Lung (tissue), 12 donors: Measurements from ENCODE around the gene SETBP1. TPM values are rescaled to one million over a fixed set of nuclear protein-coding genes. Genes with fewer than 3 reads are reported as not detected.

Experiments
- ATAC-seq: fragments of 200-7000 bp; cut with Tn5 transposase; one replicate; pipeline ENCODE4 v1.9.1; 2020; ENCODE audit warnings: moderate number of reproducible peaks; ENCODE audit not compliant: insufficient read depth, low FRiP score
- DNase-seq, 3 donors: peaks; one replicate each; pipeline ENCODE4 v3.0.0-alpha.2; 2013 to 2017
- H3K27ac ChIP-seq, 2 donors: one replicate each; pipeline ENCODE4 v1.5.1; 2013; ENCODE audit warnings: mild to moderate bottlenecking in 2 of 2, moderate library complexity in 2 of 2, control low read depth in 1 of 2, inconsistent platforms in 1 of 2, low read depth in 1 of 2, low read length in 1 of 2
- H3K27me3 ChIP-seq, 3 donors: one replicate each; pipeline ENCODE4 v1.5.1; 2013; ENCODE audit warnings: low read length in 2 of 3; ENCODE audit not compliant: control insufficient read depth in 3 of 3, insufficient read depth in 3 of 3
- H3K36me3 ChIP-seq, 4 donors: one replicate each; pipeline ENCODE4 v1.5.1; 2013; ENCODE audit warnings: low read length in 4 of 4, mild to moderate bottlenecking in 1 of 4, moderate library complexity in 1 of 4; ENCODE audit not compliant: control insufficient read depth in 4 of 4, insufficient read depth in 4 of 4
- H3K4me1 ChIP-seq, 5 donors: one replicate each; pipeline ENCODE4 v1.5.1; 2013; ENCODE audit warnings: low read length in 5 of 5, mild to moderate bottlenecking in 2 of 5, moderate library complexity in 1 of 5; ENCODE audit not compliant: control insufficient read depth in 5 of 5, insufficient read depth in 5 of 5
- H3K4me3 ChIP-seq: one replicate; pipeline ENCODE4 v1.5.1; 2013; ENCODE audit warnings: mild to moderate bottlenecking, control low read depth, moderate library complexity
- H3K9ac ChIP-seq, 2 donors: one replicate each; pipeline ENCODE4 v1.5.1; 2013; ENCODE audit warnings: low read length in 2 of 2, control low read depth in 1 of 2; ENCODE audit not compliant: insufficient read depth in 1 of 2
- H3K9me3 ChIP-seq, 4 donors: one replicate each; pipeline ENCODE4 v1.5.1; 2013; ENCODE audit warnings: low read length in 3 of 4, mild to moderate bottlenecking in 1 of 4, moderate library complexity in 1 of 4; ENCODE audit not compliant: control insufficient read depth in 4 of 4, insufficient read depth in 3 of 4
- WGBS, 2 donors: extraction: QIAGEN DNeasy Blood & Tissue Kit; methylation state at CpG; one replicate each; pipeline ENCODE4 v1.1.7; 2013; 5-methylcytosine and 5-hydroxymethylcytosine counted together
- polyA plus RNA-seq, 2 donors: library from polyadenylated mRNA; stranded (reverse); fragments of 200-250 nt; gene quantifications; one replicate each; pipeline ENCODE4 v1.2.1, GENCODE V29; 2013
- total RNA-seq, 2 donors: library from RNA; depleted of rRNA in 1 of 2; stranded (reverse); fragments of >200 nt in 1 of 2; gene quantifications; one replicate each; pipeline ENCODE4 v1.2.1, GENCODE V29; 2014 to 2021
- TF ChIP-seq, protein P1 (sequence below): IDR thresholded peaks from 2 replicates; pipeline ENCODE4 v1.5.1; 2012; ENCODE audit warnings: mild to moderate bottlenecking; ENCODE audit errors: control extremely low read depth, extremely low read depth
- donor health status: control.
- donor health status: control.
- donor health status: Bipolar disorder and iron deficiency.
- donor health status: healthy.
- donor health status: DM: yes; HTN: yes; CAD: no.

Gene SETBP1
- total and polyA plus RNA-seq, 4 donors, result 1.6 to 43.8 (median 16.6) TPM

- TF ChIP-seq, protein P1, sequence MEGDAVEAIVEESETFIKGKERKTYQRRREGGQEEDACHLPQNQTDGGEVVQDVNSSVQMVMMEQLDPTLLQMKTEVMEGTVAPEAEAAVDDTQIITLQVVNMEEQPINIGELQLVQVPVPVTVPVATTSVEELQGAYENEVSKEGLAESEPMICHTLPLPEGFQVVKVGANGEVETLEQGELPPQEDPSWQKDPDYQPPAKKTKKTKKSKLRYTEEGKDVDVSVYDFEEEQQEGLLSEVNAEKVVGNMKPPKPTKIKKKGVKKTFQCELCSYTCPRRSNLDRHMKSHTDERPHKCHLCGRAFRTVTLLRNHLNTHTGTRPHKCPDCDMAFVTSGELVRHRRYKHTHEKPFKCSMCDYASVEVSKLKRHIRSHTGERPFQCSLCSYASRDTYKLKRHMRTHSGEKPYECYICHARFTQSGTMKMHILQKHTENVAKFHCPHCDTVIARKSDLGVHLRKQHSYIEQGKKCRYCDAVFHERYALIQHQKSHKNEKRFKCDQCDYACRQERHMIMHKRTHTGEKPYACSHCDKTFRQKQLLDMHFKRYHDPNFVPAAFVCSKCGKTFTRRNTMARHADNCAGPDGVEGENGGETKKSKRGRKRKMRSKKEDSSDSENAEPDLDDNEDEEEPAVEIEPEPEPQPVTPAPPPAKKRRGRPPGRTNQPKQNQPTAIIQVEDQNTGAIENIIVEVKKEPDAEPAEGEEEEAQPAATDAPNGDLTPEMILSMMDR, result no peak
- ATAC-seq, result peak; percentile 43
Observed at GRCh38 chr18:44917216-44918141, 236.8 kb downstream of the SETBP1 start.

GRCh38 chr18:44918142-44918476 lies 237.4 kb downstream of the SETBP1 start:
- ATAC-seq (no peak), DNase-seq (no peak)
- Histone ChIP-seq H3K27me3 (no peaks in the 10 kb centered on the region), H3K9ac (no peak overlapping the region), H3K36me3 (no peaks in the 10 kb centered on the region), H3K9me3 (no peaks in the 10 kb centered on the region), H3K27ac (no peak overlapping the region), H3K4me1 (peaks cover 0 to 28% (median 16%) of the 10 kb centered on the region in 5 donors), H3K4me3 (no peak overlapping the region)
- TF ChIP-seq, protein P1, result no peak
- WGBS, 2 donors, result 77 to 88% methylated on average over 4 of the region's 4 CpGs

More at GRCh38 chr18:44917216-44918141, 236.8 kb downstream of the SETBP1 start:
- Histone ChIP-seq H3K9me3 (no peaks in the 10 kb centered on the region), H3K4me1 (peaks cover 0 to 28% (median 16%) of the 10 kb centered on the region in 5 donors), H3K27me3 (no peaks in the 10 kb centered on the region), H3K36me3 (no peaks in the 10 kb centered on the region), H3K4me3 (no peak overlapping the region), H3K27ac (peak overlapping the region in 1 of 2 donors; percentile 82), H3K9ac (peak overlapping the region; percentile 16 to 38)
- 55 to 74% methylated on average over 10 of the region's 10 CpGs for WGBS, 2 donors
- DNase-seq, result peak in 2 of 3 donors; percentile 67 to 80

- DNase-seq (no peak), ATAC-seq (no peak)
- no peak overlapping the region for H3K9ac ChIP-seq
- no peak overlapping the region for H3K4me3 ChIP-seq
- no peaks in the 10 kb centered on the region for H3K9me3 ChIP-seq
- H3K27ac ChIP-seq, result no peak overlapping the region
- TF ChIP-seq, protein P1, result no peak
- peaks cover 0 to 27% (median 16%) of the 10 kb centered on the region in 5 donors for H3K4me1 ChIP-seq
- no peaks in the 10 kb centered on the region for H3K27me3 ChIP-seq
- H3K36me3 ChIP-seq, result no peaks in the 10 kb centered on the region
- WGBS, 2 donors, result 86 to 97% methylated on average over 4 of the region's 4 CpGs
Observed at GRCh38 chr18:44920441-44920840, 239.8 kb downstream of the SETBP1 start.
